Gastrocnemius medialis (tissue), 4 donors: ENCODE measurements around the gene MBNL2. TPM values are rescaled to one million over a fixed set of nuclear protein-coding genes. Genes with fewer than 3 reads are reported as not detected.

Experiments
- ATAC-seq, 2 donors: fragments of 150-250 bp; one replicate each; pipeline ENCODE4 v1.9.1; 2016
- DNase-seq, 2 donors: peaks; one replicate each; pipeline ENCODE4 v3.0.0-alpha.2; 2019
- H3K27ac ChIP-seq, 4 donors: fragments of 200-600 bp; sonication (generic); 1 replicate in 1 of 4; 2 replicates in 3 of 4; pipeline ENCODE4 v1.5.1; 2016 to 2018; ENCODE audit warnings: mild to moderate bottlenecking in 2 of 4, moderate library complexity in 1 of 4
- H3K27me3 ChIP-seq, 3 donors: fragments of 200-600 bp; sonication (generic) in 2 of 3; 1 replicate in 1 of 3; 2 replicates in 2 of 3; pipeline versions ENCODE4 v1.5.1 to v1.6.0; 2016 to 2019; ENCODE audit warnings: mild to moderate bottlenecking in 1 of 3, moderate library complexity in 1 of 3
- H3K36me3 ChIP-seq, 2 donors: fragments of 200-600 bp; sonication (generic) in 1 of 2; one replicate each; pipeline ENCODE4 v1.5.1; 2017 to 2018
- H3K4me1 ChIP-seq, 2 donors: fragments of 200-600 bp; sonication (generic) in 1 of 2; one replicate each; pipeline ENCODE4 v1.5.1; 2016 to 2017; ENCODE audit warnings: mild to moderate bottlenecking in 2 of 2
- H3K4me3 ChIP-seq, 4 donors: fragments of 200-600 bp; sonication (generic) in 3 of 4; 1 replicate in 1 of 4; 2 replicates in 3 of 4; pipeline ENCODE4 v1.5.1; 2016 to 2019; ENCODE audit warnings: mild to moderate bottlenecking in 2 of 4
- H3K9me3 ChIP-seq, 3 donors: fragments of 200-600 bp; sonication (generic) in 2 of 3; 1 replicate in 1 of 3; 2 replicates in 2 of 3; pipeline ENCODE4 v1.5.1; 2016 to 2019
- CTCF ChIP-seq, 5 experiments: fragments of 450-650 bp in 3 of 5; fragments of 200-600 bp in 2 of 5; sonication (generic) in 2 of 5; IDR thresholded peaks in 4 of 5; conservative IDR thresholded peaks in 1 of 5; 1 replicate in 4 of 5; 2 replicates in 1 of 5; pipeline ENCODE4 v1.5.1; 2016 to 2019; ENCODE audit warnings: antibody characterized with exemption in 5 of 5, mild to moderate bottlenecking in 3 of 5, moderate library complexity in 3 of 5
- POLR2A ChIP-seq, 2 donors: fragments of 450-650 bp; IDR thresholded peaks; one replicate each; pipeline ENCODE4 v1.6.1; 2017; ENCODE audit warnings: antibody characterized with exemption in 2 of 2, mild to moderate bottlenecking in 2 of 2, moderate library complexity in 2 of 2
- in situ Hi-C, 4 donors: fragments of 200-750 bp; cut with MboI; loops; one replicate each; pipeline versions ENCODE4 v1.15.0 to v1.8.0; 2017; ENCODE audit warnings: low sequenced_read_pairs in 4 of 4
- intact Hi-C: fragments of 100-400 bp; cut with DNase I; formaldehyde crosslinking; loops from one replicate; pipeline ENCODE4 v1.15.1; 2023; ENCODE audit warnings: low total_unique reads
- total RNA-seq, 4 donors: library from RNA; depleted of rRNA; stranded (reverse); fragments of >200 nt; gene quantifications; one replicate each; pipeline versions ENCODE4 v1.1.0 to v1.2.3, GENCODE V29; 2016

The MBNL2 gene
- total RNA-seq, 4 donors from 2014 or later: 47.9 to 92.0 (median 71.3) TPM

GRCh38 chr13:97322740-97323342 lies 100.7 kb downstream of the MBNL2 start:
- H3K4me3 ChIP-seq: no peak overlapping the region
- H3K4me1 ChIP-seq: peaks cover 79 to 81% of the 10 kb centered on the region in 2 donors
- peak overlapping the region in 3 of 4 donors; percentile 81 to 88 (median 87) for H3K27ac ChIP-seq
- in situ Hi-C loops: no loop called here
- H3K9me3 ChIP-seq: no peaks in the 10 kb centered on the region
- no peak for ATAC-seq
- no peaks in the 10 kb centered on the region for H3K27me3 ChIP-seq
- no peaks in the 10 kb centered on the region for H3K36me3 ChIP-seq
- DNase-seq: no peak
- intact Hi-C loops: loop anchor here (5.0 kb wide), 1 partner anchor 61 kb away; no protein-coding TSS in a partner anchor
- no peak for TF ChIP-seq POLR2A (IDR thresholded peaks at IDR 0.05)
- no peak for TF ChIP-seq CTCF (IDR thresholded peaks at IDR 0.05 in 4 of 5, conservative IDR thresholded peaks at IDR 0.05 in 1 of 5)

GRCh38 chr13:97324115-97324514 lies 102.0 kb downstream of the MBNL2 start:
- TF ChIP-seq CTCF (IDR thresholded peaks at IDR 0.05 in 4 of 5, conservative IDR thresholded peaks at IDR 0.05 in 1 of 5): no peak
- no peak for TF ChIP-seq POLR2A (IDR thresholded peaks at IDR 0.05)
- H3K36me3 ChIP-seq: no peaks in the 10 kb centered on the region
- intact Hi-C loops (loop anchor here (5.0 kb wide), 1 partner anchor 62 kb away; no protein-coding TSS in a partner anchor), in situ Hi-C loops (no loop called here)
- H3K27me3 ChIP-seq: no peaks in the 10 kb centered on the region
- no peak overlapping the region for H3K27ac ChIP-seq
- H3K9me3 ChIP-seq: no peaks in the 10 kb centered on the region
- H3K4me1 ChIP-seq: peaks cover 80 to 81% of the 10 kb centered on the region in 2 donors
- no peak for ATAC-seq
- no peak for DNase-seq
- no peak overlapping the region for H3K4me3 ChIP-seq

GRCh38 chr13:97325738-97326137 lies 103.6 kb downstream of the MBNL2 start:
- H3K27ac ChIP-seq: no peak overlapping the region
- DNase-seq: no peak

GRCh38 chr13:97327086-97327485 lies 105.0 kb downstream of the MBNL2 start:
- peaks cover 59 to 69% of the 10 kb centered on the region in 2 donors for H3K4me1 ChIP-seq
- intact Hi-C loops: no loop called here
- TF ChIP-seq CTCF (IDR thresholded peaks at IDR 0.05 in 4 of 5, conservative IDR thresholded peaks at IDR 0.05 in 1 of 5) (no peak), POLR2A (IDR thresholded peaks at IDR 0.05) (no peak)

More at GRCh38 chr13:97325738-97326137, 103.6 kb downstream of the MBNL2 start:
- peaks cover 67 to 75% of the 10 kb centered on the region in 2 donors for H3K4me1 ChIP-seq
- H3K27me3 ChIP-seq: no peaks in the 10 kb centered on the region
- no peaks in the 10 kb centered on the region for H3K9me3 ChIP-seq
- no peaks in the 10 kb centered on the region for H3K36me3 ChIP-seq
- no peak for ATAC-seq
- intact Hi-C loops (no loop called here), in situ Hi-C loops (no loop called here)
- H3K4me3 ChIP-seq: no peak overlapping the region
- TF ChIP-seq POLR2A (IDR thresholded peaks at IDR 0.05) (no peak), CTCF (IDR thresholded peaks at IDR 0.05 in 4 of 5, conservative IDR thresholded peaks at IDR 0.05 in 1 of 5) (no peak)

More at GRCh38 chr13:97327086-97327485, 105.0 kb downstream of the MBNL2 start:
- H3K4me3 ChIP-seq: no peak overlapping the region
- in situ Hi-C loops: no loop called here
- no peak for ATAC-seq
- no peak for DNase-seq
- H3K36me3 ChIP-seq: no peaks in the 10 kb centered on the region
- H3K27me3 ChIP-seq: no peaks in the 10 kb centered on the region
- no peaks in the 10 kb centered on the region for H3K9me3 ChIP-seq
- H3K27ac ChIP-seq: peak overlapping the region in 2 of 4 donors; percentile 3 to 28
